Osteoblast (primary cell): Measurements from ENCODE around the gene PGLYRP1. TPM values are rescaled to one million over a fixed set of nuclear protein-coding genes. Genes with fewer than 3 reads are reported as not detected.

Experiments used
- DNase-seq: peaks from one replicate; pipeline ENCODE4 v3.0.0; 2011; ENCODE audit warnings: low spot score, mixed read lengths; ENCODE audit not compliant: insufficient read length; ENCODE audit errors: missing footprints
- H2AFZ ChIP-seq: 2 replicates; pipeline ENCODE4 v1.6.0; 2011; ENCODE audit warnings: mild to moderate bottlenecking, low read length
- H3K27ac ChIP-seq: 2 replicates; pipeline ENCODE4 v1.5.1; 2011; ENCODE audit warnings: mild to moderate bottlenecking, low read depth, low read length, moderate library complexity
- H3K27me3 ChIP-seq: 2 replicates; pipeline ENCODE4 v1.6.0; 2012; ENCODE audit warnings: mild to moderate bottlenecking, control low read depth, inconsistent platforms, low read length, moderate library complexity; ENCODE audit not compliant: insufficient read depth
- H3K36me3 ChIP-seq: 2 replicates; pipeline ENCODE4 v1.5.1; 2011; ENCODE audit warnings: mild to moderate bottlenecking, low read length, control low read depth, moderate library complexity; ENCODE audit not compliant: insufficient read depth
- H3K4me1 ChIP-seq: 2 replicates; pipeline ENCODE4 v1.5.1; 2011; ENCODE audit warnings: mild to moderate bottlenecking, low read length, control low read depth, moderate library complexity; ENCODE audit not compliant: insufficient read depth
- H3K4me2 ChIP-seq: 2 replicates; pipeline ENCODE4 v1.6.0; 2011; ENCODE audit warnings: mild to moderate bottlenecking, low read length; ENCODE audit not compliant: insufficient read depth
- H3K4me3 ChIP-seq: fragments of 200-600 bp; sonication (generic); 3 replicates; pipeline ENCODE4 v1.5.1; 2012; ENCODE audit warnings: mild to moderate bottlenecking, low read length, inconsistent platforms; ENCODE audit not compliant: insufficient read depth
- H3K79me2 ChIP-seq: 2 replicates; pipeline ENCODE4 v1.6.0; 2012; ENCODE audit warnings: mild to moderate bottlenecking, low read length, control low read depth, inconsistent platforms; ENCODE audit not compliant: insufficient read depth
- H3K9me3 ChIP-seq: 2 replicates; pipeline ENCODE4 v1.5.1; 2011; ENCODE audit warnings: low read depth, low read length, control low read depth
- H4K20me1 ChIP-seq: 2 replicates; pipeline ENCODE4 v1.6.0; 2012; ENCODE audit warnings: mild to moderate bottlenecking, low read length, control low read depth; ENCODE audit not compliant: insufficient read depth
- CTCF ChIP-seq: IDR thresholded peaks from 2 replicates; pipeline ENCODE4 v1.5.1; 2011; ENCODE audit warnings: mild to moderate bottlenecking, low read depth, low read length, moderate library complexity; ENCODE audit errors: extremely low read depth
- total RNA-seq: library from RNA; depleted of rRNA; stranded (reverse); fragments of >200 nt; gene quantifications from 2 replicates; pipeline ENCODE4 v1.2.3, GENCODE V29; 2012

The PGLYRP1 gene
- total RNA-seq, 1 donor: not detected

- no peak overlapping the region for H3K4me2 ChIP-seq
- no peak overlapping the region for H3K4me3 ChIP-seq
- H3K4me1 ChIP-seq: peaks cover 6% of the 10 kb centered on the region
- H3K27ac ChIP-seq: no peak overlapping the region
- no peaks in the 10 kb centered on the region for H3K36me3 ChIP-seq
- no peaks in the 10 kb centered on the region for H3K9me3 ChIP-seq
- no peak overlapping the region for H2AFZ ChIP-seq
- DNase-seq: no peak
- H4K20me1 ChIP-seq: peaks cover 30% of the 10 kb centered on the region
- H3K79me2 ChIP-seq: no peaks in the 10 kb centered on the region
- TF ChIP-seq CTCF: no peak
- peaks cover 23% of the 10 kb centered on the region for H3K27me3 ChIP-seq
These were observed 5.8 kb downstream of the PGLYRP1 start for GRCh38 chr19:46017095-46017429.

GRCh38 chr19:46016426-46017094, 6.3 kb downstream of the PGLYRP1 start:
- H3K27ac ChIP-seq: no peak overlapping the region
- peak; percentile 64 for TF ChIP-seq CTCF

GRCh38 chr19:46015687-46016425, 7.0 kb downstream of the PGLYRP1 start:
- no peak for DNase-seq
- no peak for TF ChIP-seq CTCF
- H3K9me3 ChIP-seq: no peaks in the 10 kb centered on the region
- peaks cover 30% of the 10 kb centered on the region for H4K20me1 ChIP-seq
- H3K4me3 ChIP-seq: peak overlapping the region; percentile 71
- H3K27me3 ChIP-seq: peaks cover 17% of the 10 kb centered on the region
- peaks cover 6% of the 10 kb centered on the region for H3K4me1 ChIP-seq
- no peak overlapping the region for H3K27ac ChIP-seq
- peak overlapping the region; percentile 98 for H3K4me2 ChIP-seq
- no peak overlapping the region for H2AFZ ChIP-seq
- no peaks in the 10 kb centered on the region for H3K36me3 ChIP-seq
- H3K79me2 ChIP-seq: no peaks in the 10 kb centered on the region

More at GRCh38 chr19:46016426-46017094, 6.3 kb downstream of the PGLYRP1 start:
- Histone ChIP-seq H2AFZ (peak overlapping the region; percentile 65), H3K27me3 (peaks cover 18% of the 10 kb centered on the region), H3K4me2 (peak overlapping the region; percentile 98), H3K36me3 (no peaks in the 10 kb centered on the region), H3K79me2 (no peaks in the 10 kb centered on the region), H3K9me3 (no peaks in the 10 kb centered on the region), H3K4me1 (peaks cover 6% of the 10 kb centered on the region), H3K4me3 (peak overlapping the region; percentile 71), H4K20me1 (peaks cover 30% of the 10 kb centered on the region)
- peak; percentile 99 for DNase-seq
